Panc1 (cell line): ENCODE results near the gene VASH2. TPM values are rescaled to one million over a fixed set of nuclear protein-coding genes. Genes with fewer than 3 reads are reported as not detected.
"Not testable (repeated sequence)": the region's sequence is repeated elsewhere in the genome, so short reads cannot be mapped to it uniquely, and the experiment has no call there.

Experiments used
- ATAC-seq: fragments of 200-7000 bp; cut with Tn5 transposase; 2 replicates; pipeline ENCODE4 v1.9.1; 2020; ENCODE audit warnings: mild to moderate bottlenecking, moderate library complexity
- BruUV-seq: library from RNA; stranded (reverse); fragments of 400-500 nt; replicated peaks from 2 replicates; lab custom pipeline; 2021; lab: Mats Ljungman, UMichigan
- CTCF ChIA-PET: fragments of 300-600 bp; sonication (Branson Sonifier 250); formaldehyde crosslinking; loops from one replicate; lab custom pipeline; 2022; ENCODE audit warnings: antibody characterized with exemption; lab: Charles Lee
- POLR2A ChIA-PET: fragments of 300-600 bp; sonication (Branson Sonifier 250); formaldehyde crosslinking; loops from one replicate; lab custom pipeline; 2022; ENCODE audit warnings: antibody characterized with exemption; lab: Charles Lee
- DNase-seq: peaks from one replicate; pipeline ENCODE4 v3.0.0-alpha.2; 2010; ENCODE audit warnings: low read depth, low spot score
- H3K27ac ChIP-seq: 2 replicates; pipeline ENCODE4 v1.5.1; 2011; ENCODE audit warnings: mild to moderate bottlenecking, low read length, inconsistent platforms
- H3K27me3 ChIP-seq: fragments of 200-500 bp; sonication (Bioruptor generic); 2 replicates; pipeline ENCODE4 v1.6.0; 2014; ENCODE audit warnings: low read length, inconsistent platforms; ENCODE audit not compliant: control insufficient read depth, insufficient read depth
- H3K36me3 ChIP-seq: fragments of 200-500 bp; sonication (Bioruptor generic); 2 replicates; pipeline ENCODE4 v1.5.1; 2014; ENCODE audit warnings: inconsistent platforms, mild to moderate bottlenecking, low read length, moderate library complexity; ENCODE audit not compliant: control insufficient read depth, insufficient read depth
- H3K4me1 ChIP-seq: 2 replicates; pipeline ENCODE4 v1.5.1; 2011; ENCODE audit warnings: inconsistent platforms, mild to moderate bottlenecking, low read length, moderate library complexity; ENCODE audit not compliant: control insufficient read depth, insufficient read depth
- H3K4me3 ChIP-seq, 2 experiments: 2 replicates each; pipeline ENCODE4 v1.5.1; 2011 to 2012; ENCODE audit warnings: low read depth in 2 of 2, low read length in 2 of 2, mild to moderate bottlenecking in 2 of 2, inconsistent platforms in 1 of 2, moderate library complexity in 1 of 2
- H3K9me3 ChIP-seq: fragments of 200-500 bp; sonication (Bioruptor generic); 2 replicates; pipeline ENCODE4 v1.5.1; 2014; ENCODE audit warnings: low read depth, mild to moderate bottlenecking, inconsistent platforms, low read length, moderate library complexity; ENCODE audit not compliant: control insufficient read depth, insufficient read depth
- POLR2AphosphoS5 ChIP-seq: IDR thresholded peaks from 2 replicates; pipeline ENCODE4 v1.6.1; 2012; ENCODE audit warnings: mild to moderate bottlenecking, low read depth, low read length, moderate library complexity
- REST ChIP-seq, 2 experiments: IDR thresholded peaks; 2 replicates each; pipeline ENCODE4 v1.6.1; 2011 to 2012; ENCODE audit warnings: low read depth in 2 of 2, control low read depth in 1 of 2, low read length in 1 of 2, mild to moderate bottlenecking in 1 of 2, moderate library complexity in 1 of 2; ENCODE audit not compliant: insufficient read depth in 1 of 2
- SIN3A ChIP-seq: IDR thresholded peaks from 2 replicates; pipeline ENCODE4 v1.6.1; 2012; ENCODE audit warnings: low read depth, mild to moderate bottlenecking, low read length, moderate library complexity, borderline replicate concordance; ENCODE audit not compliant: insufficient read depth
- TCF7L2 ChIP-seq: IDR thresholded peaks from 2 replicates; pipeline ENCODE4 v1.6.1; 2011; ENCODE audit warnings: mild to moderate bottlenecking, low read depth, low read length, inconsistent platforms
- in situ Hi-C: cut with HindIII; loops from 2 replicates; pipeline ENCODE4 v1.10.0; 2016; ENCODE audit warnings: low sequenced_read_pairs, low pct_unique_long_range_greater_than_20kb
- intact Hi-C: fragments of 100-400 bp; cut with micrococcal nuclease; formaldehyde crosslinking; loops from one replicate; pipeline ENCODE4 v1.10.0; 2022; ENCODE audit not compliant: unreplicated experiment
- total RNA-seq: library from RNA; stranded (reverse); gene quantifications from one replicate; pipeline ENCODE4 v1.2.1, GENCODE V29; 2021; ENCODE audit not compliant: unreplicated experiment
- TF ChIP-seq, protein P1 (sequence below): fragments of 450-650 bp; IDR thresholded peaks from 2 replicates; pipeline ENCODE4 v1.5.1; 2017; ENCODE audit warnings: mild to moderate bottlenecking

The VASH2 gene
- total RNA-seq, 1 experiment from 2014 or later = 1.7 TPM

DNA sequence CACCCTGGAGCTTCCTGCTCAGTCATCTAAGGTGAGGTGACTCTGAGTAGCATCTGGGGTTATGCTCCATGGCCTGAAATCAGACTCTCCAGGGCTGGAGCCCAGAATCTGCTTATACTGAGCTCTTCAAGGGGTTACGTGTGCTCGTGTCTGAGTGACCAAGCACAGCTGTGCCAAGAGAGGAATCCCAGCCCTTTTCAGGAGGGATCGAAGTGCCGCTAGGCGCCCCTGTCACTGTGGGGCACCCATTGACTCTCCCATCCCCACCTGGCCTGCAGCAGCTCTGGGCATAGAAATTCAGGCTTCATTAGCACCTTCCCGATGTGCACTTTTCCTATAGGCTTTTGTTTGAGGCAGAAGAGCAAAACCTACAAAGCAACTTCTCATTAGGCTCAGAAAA lies 13.8 kb downstream of the VASH2 start:
- no peak for DNase-seq
- Histone ChIP-seq H3K27me3 (peaks cover 17% of the 10 kb centered on the region), H3K4me1 (no peaks in the 10 kb centered on the region), H3K4me3 (no peak overlapping the region), H3K36me3 (no peaks in the 10 kb centered on the region), H3K27ac (no peak overlapping the region), H3K9me3 (no peaks in the 10 kb centered on the region)
- in situ Hi-C loops = no loop called here
- no peak for ATAC-seq
- ChIA-PET POLR2A (no interaction called here), CTCF (no interaction called here)
- intact Hi-C loops = no loop called here
- no TSS peak for BruUV-seq
- TF ChIP-seq TCF7L2 (no peak), POLR2AphosphoS5 (no peak), REST (IDR thresholded peaks at IDR 0.05; ENCODE audit: insufficient read depth in 1 of 2, low read depth in 2 of 2, low read length in 1 of 2) (no peak), SIN3A (no peak)
- TF ChIP-seq, protein P1, sequence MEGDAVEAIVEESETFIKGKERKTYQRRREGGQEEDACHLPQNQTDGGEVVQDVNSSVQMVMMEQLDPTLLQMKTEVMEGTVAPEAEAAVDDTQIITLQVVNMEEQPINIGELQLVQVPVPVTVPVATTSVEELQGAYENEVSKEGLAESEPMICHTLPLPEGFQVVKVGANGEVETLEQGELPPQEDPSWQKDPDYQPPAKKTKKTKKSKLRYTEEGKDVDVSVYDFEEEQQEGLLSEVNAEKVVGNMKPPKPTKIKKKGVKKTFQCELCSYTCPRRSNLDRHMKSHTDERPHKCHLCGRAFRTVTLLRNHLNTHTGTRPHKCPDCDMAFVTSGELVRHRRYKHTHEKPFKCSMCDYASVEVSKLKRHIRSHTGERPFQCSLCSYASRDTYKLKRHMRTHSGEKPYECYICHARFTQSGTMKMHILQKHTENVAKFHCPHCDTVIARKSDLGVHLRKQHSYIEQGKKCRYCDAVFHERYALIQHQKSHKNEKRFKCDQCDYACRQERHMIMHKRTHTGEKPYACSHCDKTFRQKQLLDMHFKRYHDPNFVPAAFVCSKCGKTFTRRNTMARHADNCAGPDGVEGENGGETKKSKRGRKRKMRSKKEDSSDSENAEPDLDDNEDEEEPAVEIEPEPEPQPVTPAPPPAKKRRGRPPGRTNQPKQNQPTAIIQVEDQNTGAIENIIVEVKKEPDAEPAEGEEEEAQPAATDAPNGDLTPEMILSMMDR = no peak

- CTCF ChIA-PET = interaction anchor here (0.9 kb wide), 1 partner anchor 300 kb away, joined by 3 read pairs; no protein-coding TSS in a partner anchor
- POLR2A ChIA-PET, H3K4me3 ChIP-seq, H3K27ac ChIP-seq, H3K4me1 ChIP-seq, H3K36me3 ChIP-seq, ATAC-seq, H3K9me3 ChIP-seq, DNase-seq, in situ Hi-C loops, intact Hi-C loops, BruUV-seq: not testable (repeated sequence)
- peaks cover 17% of the 10 kb centered on the region for H3K27me3 ChIP-seq
Measured at GRCh38 chr1:212964993-212965392, 14.7 kb downstream of the VASH2 start.

- Histone ChIP-seq H3K27me3 (peaks cover 21% of the 10 kb centered on the region), H3K4me3 (no peak overlapping the region), H3K9me3 (no peaks in the 10 kb centered on the region), H3K27ac (no peak overlapping the region), H3K36me3 (no peaks in the 10 kb centered on the region), H3K4me1 (no peaks in the 10 kb centered on the region)
- POLR2A ChIA-PET = no interaction called here
- no peak for DNase-seq
- CTCF ChIA-PET = no interaction called here
- intact Hi-C loops (no loop called here), in situ Hi-C loops (no loop called here)
- no peak for TF ChIP-seq TCF7L2
- ATAC-seq = no peak
- BruUV-seq = no TSS peak
Measured at GRCh38 chr1:212966616-212967015, 16.3 kb downstream of the VASH2 start.
